ENCODE results near the gene KIAA0930. TPM values are rescaled to one million over a fixed set of nuclear protein-coding genes. Genes with fewer than 3 reads are reported as not detected.

The KIAA0930 gene
- total RNA-seq, 2 experiments from 2014 or later = 6.7 to 7.4 TPM

GRCh38 chr22:45227645-45228400, 12.9 kb downstream of the KIAA0930 start:
- ChIA-PET POLR2A (no interaction called here), CTCF (no interaction called here)
- Histone ChIP-seq H3K4me1 (ENCODE audit: insufficient read depth, low read length) (peaks cover 21% of the 10 kb centered on the region), H3K27me3 (ENCODE audit: control insufficient read depth in 1 of 2, insufficient read depth in 2 of 2, low read length in 2 of 2) (no peaks in the 10 kb centered on the region), H3K4me3 (ENCODE audit: low read length) (no peak overlapping the region), H3K36me3 (ENCODE audit: insufficient read depth, low read length) (no peaks in the 10 kb centered on the region), H3K27ac (ENCODE audit: low read depth in 1 of 2, low read length in 2 of 2) (no peak overlapping the region), H3K9me3 (ENCODE audit: control insufficient read depth in 1 of 2, insufficient read depth in 1 of 2, low read length in 2 of 2) (no peaks in the 10 kb centered on the region)
- DNase-seq (peak in 2 of 14 experiments; percentile 34 to 35), ATAC-seq (ENCODE audit: poor library complexity) (no peak)
- Mint-ChIP-seq H3K4me1 (ENCODE audit: low read depth) (peaks cover 13% of the 10 kb centered on the region), H3K27ac (no peak overlapping the region), H3K9me3 (no peaks in the 10 kb centered on the region), H3K36me3 (ENCODE audit: low read depth) (no peaks in the 10 kb centered on the region), H3K4me3 (no peak overlapping the region), H3K27me3 (no peaks in the 10 kb centered on the region)
- TF ChIP-seq CTCF (IDR thresholded peaks at IDR 0.05) = no peak
- intact Hi-C loops (cut with DNase I, micrococcal nuclease) = no loop called here

GRCh38 chr22:45226503-45227186, 14.0 kb downstream of the KIAA0930 start:
- POLR2A ChIA-PET = no interaction called here
- no peaks in the 10 kb centered on the region for H3K27me3 Mint-ChIP-seq
- no peak overlapping the region for H3K4me3 ChIP-seq (ENCODE audit: low read length)
- DNase-seq (peak in 2 of 14 experiments; percentile 59 to 70), ATAC-seq (ENCODE audit: poor library complexity) (no peak)
- no peak overlapping the region for H3K27ac ChIP-seq (ENCODE audit: low read depth in 1 of 2, low read length in 2 of 2)
- no peaks in the 10 kb centered on the region for H3K27me3 ChIP-seq (ENCODE audit: control insufficient read depth in 1 of 2, insufficient read depth in 2 of 2, low read length in 2 of 2)
- TF ChIP-seq CTCF (IDR thresholded peaks at IDR 0.05) = no peak
- H3K4me1 Mint-ChIP-seq (ENCODE audit: low read depth) = peaks cover 16% of the 10 kb centered on the region
- CTCF ChIA-PET = no interaction called here
- no peaks in the 10 kb centered on the region for H3K9me3 ChIP-seq (ENCODE audit: control insufficient read depth in 1 of 2, insufficient read depth in 1 of 2, low read length in 2 of 2)
- H3K36me3 ChIP-seq (ENCODE audit: insufficient read depth, low read length) = no peaks in the 10 kb centered on the region
- no peaks in the 10 kb centered on the region for H3K36me3 Mint-ChIP-seq (ENCODE audit: low read depth)
- peaks cover 21% of the 10 kb centered on the region for H3K4me1 ChIP-seq (ENCODE audit: insufficient read depth, low read length)
- H3K27ac Mint-ChIP-seq = no peak overlapping the region
- no peak overlapping the region for H3K4me3 Mint-ChIP-seq
- intact Hi-C loops (cut with DNase I, micrococcal nuclease) = no loop called here
- no peaks in the 10 kb centered on the region for H3K9me3 Mint-ChIP-seq

DNA sequence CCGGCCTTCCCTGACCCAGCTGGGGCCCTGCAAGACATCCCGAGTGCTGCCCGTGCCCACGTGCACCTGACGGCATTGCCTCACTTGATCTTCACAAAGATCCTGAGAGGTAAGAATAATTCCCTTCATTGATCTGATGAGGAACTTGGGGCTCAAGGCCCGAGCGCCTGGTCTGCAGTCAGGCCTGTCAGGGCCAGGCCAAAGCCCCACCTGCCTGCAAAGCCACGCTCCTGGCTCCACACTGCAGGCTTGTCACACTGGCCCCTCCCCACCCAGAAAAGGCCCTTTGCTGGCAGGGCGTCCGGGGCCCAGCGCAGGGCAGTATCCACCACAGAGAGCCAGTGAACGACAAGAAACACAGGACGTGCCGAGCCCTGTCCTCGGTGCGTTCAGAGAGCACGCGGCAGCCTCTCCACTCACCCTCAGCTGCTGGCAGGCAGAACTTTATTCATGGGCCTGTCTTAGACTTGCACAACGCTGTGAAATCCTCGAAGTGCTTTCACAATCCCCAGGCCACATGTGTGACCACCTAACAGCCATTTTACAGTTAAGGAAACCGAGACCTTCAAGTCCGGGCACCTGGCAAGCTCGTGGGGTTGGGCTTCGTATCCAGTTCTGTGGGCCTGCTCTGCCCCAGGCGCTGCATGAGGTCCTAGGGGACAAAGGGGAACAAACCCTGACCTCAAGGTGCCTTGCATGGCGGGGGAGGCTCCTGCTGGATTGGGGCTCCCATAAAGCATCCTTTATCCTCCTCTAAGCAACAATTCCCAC, 14.8 kb downstream of the KIAA0930 start:
- H3K4me1 Mint-ChIP-seq (ENCODE audit: low read depth) = peaks cover 16% of the 10 kb centered on the region
- no peaks in the 10 kb centered on the region for H3K36me3 Mint-ChIP-seq (ENCODE audit: low read depth)
- no peaks in the 10 kb centered on the region for H3K27me3 ChIP-seq (ENCODE audit: control insufficient read depth in 1 of 2, insufficient read depth in 2 of 2, low read length in 2 of 2)
- H3K27ac ChIP-seq (ENCODE audit: low read depth in 1 of 2, low read length in 2 of 2) = no peak overlapping the region
- intact Hi-C loops (cut with DNase I, micrococcal nuclease) = no loop called here
- H3K9me3 Mint-ChIP-seq = no peaks in the 10 kb centered on the region
- ATAC-seq (ENCODE audit: poor library complexity) (no peak), DNase-seq (peak in 3 of 14 experiments; percentile 10 to 65 (median 56))
- TF ChIP-seq CTCF (IDR thresholded peaks at IDR 0.05) = no peak
- CTCF ChIA-PET = no interaction called here
- H3K4me3 ChIP-seq (ENCODE audit: low read length) = no peak overlapping the region
- POLR2A ChIA-PET = no interaction called here
- H3K36me3 ChIP-seq (ENCODE audit: insufficient read depth, low read length) = no peaks in the 10 kb centered on the region
- H3K27ac Mint-ChIP-seq = no peak overlapping the region
- peaks cover 21% of the 10 kb centered on the region for H3K4me1 ChIP-seq (ENCODE audit: insufficient read depth, low read length)
- H3K9me3 ChIP-seq (ENCODE audit: control insufficient read depth in 1 of 2, insufficient read depth in 1 of 2, low read length in 2 of 2) = no peaks in the 10 kb centered on the region
- H3K27me3 Mint-ChIP-seq = no peaks in the 10 kb centered on the region
- no peak overlapping the region for H3K4me3 Mint-ChIP-seq

Data from CD4-positive, alpha-beta T cell (primary cell).